Neural cell (in vitro differentiated cells): ENCODE data around the gene PRR18. TPM values are rescaled to one million over a fixed set of nuclear protein-coding genes. Genes with fewer than 3 reads are reported as not detected.

Source experiments
- H2AFZ ChIP-seq: fragments of 200-600, 300-800 bp; sonication (generic), shearing (Covaris generic); 2 replicates; pipeline ENCODE4 v1.6.0; 2014; ENCODE audit warnings: low read depth, mild to moderate bottlenecking, antibody characterized with exemption, low read length, moderate library complexity
- H3F3A ChIP-seq: fragments of 200-600 bp; shearing (Covaris generic); 2 replicates; pipeline ENCODE4 v1.6.1; 2016; ENCODE audit warnings: mild to moderate bottlenecking, moderate library complexity, mixed read lengths, antibody characterized with exemption, low read length; ENCODE audit not compliant: insufficient read depth, poor library complexity, severe bottlenecking
- H3K27ac ChIP-seq: fragments of 200-600, 300-800 bp; sonication (generic), shearing (Covaris generic); 2 replicates; pipeline ENCODE4 v1.5.1; 2014; ENCODE audit warnings: mild to moderate bottlenecking, low read length, moderate library complexity
- H3K27me3 ChIP-seq: fragments of 300-800, 200-600 bp; sonication (generic), shearing (Covaris generic); 2 replicates; pipeline ENCODE4 v1.6.0; 2014; ENCODE audit warnings: mild to moderate bottlenecking, low read depth, low read length, moderate library complexity; ENCODE audit not compliant: insufficient read depth
- H3K36me3 ChIP-seq: fragments of 300-800, 200-600 bp; sonication (generic), shearing (Covaris generic); 2 replicates; pipeline ENCODE4 v1.5.1; 2014; ENCODE audit warnings: mild to moderate bottlenecking, antibody characterized with exemption, low read length, moderate library complexity; ENCODE audit not compliant: insufficient read depth
- H3K4me2 ChIP-seq: fragments of 300-800, 200-600 bp; sonication (generic), shearing (Covaris generic); 2 replicates; pipeline ENCODE4 v1.6.0; 2014; ENCODE audit warnings: mild to moderate bottlenecking, low read length
- H3K4me3 ChIP-seq: fragments of 300-800, 200-600 bp; sonication (generic), shearing (Covaris generic); 2 replicates; pipeline ENCODE4 v1.5.1; 2014; ENCODE audit warnings: mild to moderate bottlenecking, low read length, moderate library complexity
- H3K79me2 ChIP-seq: fragments of 200-600 bp; shearing (Covaris generic); replicated peaks from 2 replicates; pipeline ENCODE4 v1.6.0; 2014; ENCODE audit warnings: mild to moderate bottlenecking, low read length, moderate library complexity; ENCODE audit not compliant: insufficient read depth
- H3K9ac ChIP-seq: fragments of 300-800, 200-600 bp; sonication (generic), shearing (Covaris generic); 2 replicates; pipeline ENCODE4 v1.6.1; 2016; ENCODE audit warnings: mild to moderate bottlenecking, low read length, mixed read lengths
- H3K9me2 ChIP-seq: fragments of 200-600 bp; shearing (Covaris generic); 2 replicates; pipeline ENCODE4 v1.6.1; 2016; ENCODE audit warnings: mild to moderate bottlenecking, low read length, mixed read lengths; ENCODE audit not compliant: insufficient read depth
- H3K9me3 ChIP-seq: fragments of 200-600, 300-800 bp; sonication (generic), shearing (Covaris generic); 2 replicates; pipeline ENCODE4 v1.6.1; 2016; ENCODE audit warnings: mild to moderate bottlenecking, mixed run types, low read length, moderate library complexity, mixed read lengths
- H4K20me1 ChIP-seq: fragments of 200-600 bp; shearing (Covaris generic); 2 replicates; pipeline ENCODE4 v1.6.1; 2016; ENCODE audit warnings: mild to moderate bottlenecking, mixed run types; ENCODE audit not compliant: insufficient read depth
- EP300 ChIP-seq: fragments of 450-650 bp; conservative IDR thresholded peaks from 2 replicates; pipeline ENCODE4 v1.6.1; 2014; ENCODE audit warnings: antibody characterized with exemption, mild to moderate bottlenecking, moderate library complexity; ENCODE audit not compliant: poor library complexity, severe bottlenecking
- EZH2 ChIP-seq: fragments of 200-600, 300-800 bp; shearing (Covaris generic), sonication (generic); IDR thresholded peaks from 2 replicates; pipeline ENCODE4 v1.6.1; 2014; ENCODE audit warnings: antibody characterized with exemption, low read length, borderline replicate concordance, mild to moderate bottlenecking; ENCODE audit not compliant: insufficient read depth, poor library complexity, severe bottlenecking
- MXI1 ChIP-seq: fragments of 450-650 bp; conservative IDR thresholded peaks from 2 replicates; pipeline ENCODE4 v1.6.1; 2014; ENCODE audit warnings: antibody characterized with exemption, mild to moderate bottlenecking; ENCODE audit not compliant: poor library complexity, severe bottlenecking
- POLR2AphosphoS5 ChIP-seq: IDR thresholded peaks from 2 replicates; pipeline ENCODE4 v1.6.1; 2012
- RAD21 ChIP-seq: fragments of 450-650 bp; conservative IDR thresholded peaks from 2 replicates; pipeline ENCODE4 v1.6.1; 2014; ENCODE audit warnings: antibody characterized with exemption, mild to moderate bottlenecking, moderate library complexity
- REST ChIP-seq: IDR thresholded peaks from 2 replicates; pipeline ENCODE4 v1.6.1; 2012; ENCODE audit warnings: borderline replicate concordance
- SMC3 ChIP-seq: fragments of 450-650 bp; conservative IDR thresholded peaks from 2 replicates; pipeline ENCODE4 v1.6.1; 2014; ENCODE audit warnings: antibody characterized with exemption, mild to moderate bottlenecking, moderate library complexity; ENCODE audit not compliant: poor library complexity
- TAF1 ChIP-seq: IDR thresholded peaks from 2 replicates; pipeline ENCODE4 v1.6.1; 2012; ENCODE audit warnings: low read depth
- polyA plus RNA-seq: library from polyadenylated mRNA; depleted of rRNA; stranded (reverse); fragments of >200 nt; gene quantifications from 2 replicates; pipeline ENCODE4 v1.2.3, GENCODE V29; 2014
- TF ChIP-seq, protein P1 (sequence below): fragments of 450-650 bp; IDR thresholded peaks from 2 replicates; pipeline ENCODE4 v1.5.1; 2014; ENCODE audit warnings: antibody characterized with exemption, mild to moderate bottlenecking, moderate library complexity; ENCODE audit not compliant: poor library complexity, severe bottlenecking

The PRR18 gene
- polyA plus RNA-seq, 1 donor from 2014 or later = not detected

GRCh38 chr6:166301611-166302529 lies 6.3 kb downstream of the PRR18 start:
- Histone ChIP-seq H3K9me2 (no peaks in the 10 kb centered on the region), H3K4me2 (no peak overlapping the region), H3K9ac (no peak overlapping the region), H3K27me3 (peaks cover 13% of the 10 kb centered on the region), H3K4me3 (no peak overlapping the region), H3K27ac (no peak overlapping the region), H3F3A (no peaks in the 10 kb centered on the region), H3K9me3 (no peaks in the 10 kb centered on the region), H3K79me2 (no peaks in the 10 kb centered on the region), H4K20me1 (no peaks in the 10 kb centered on the region), H3K36me3 (no peaks in the 10 kb centered on the region), H2AFZ (no peak overlapping the region)
- TF ChIP-seq EZH2 (no peak), POLR2AphosphoS5 (no peak), REST (no peak)
- TF ChIP-seq, protein P1, sequence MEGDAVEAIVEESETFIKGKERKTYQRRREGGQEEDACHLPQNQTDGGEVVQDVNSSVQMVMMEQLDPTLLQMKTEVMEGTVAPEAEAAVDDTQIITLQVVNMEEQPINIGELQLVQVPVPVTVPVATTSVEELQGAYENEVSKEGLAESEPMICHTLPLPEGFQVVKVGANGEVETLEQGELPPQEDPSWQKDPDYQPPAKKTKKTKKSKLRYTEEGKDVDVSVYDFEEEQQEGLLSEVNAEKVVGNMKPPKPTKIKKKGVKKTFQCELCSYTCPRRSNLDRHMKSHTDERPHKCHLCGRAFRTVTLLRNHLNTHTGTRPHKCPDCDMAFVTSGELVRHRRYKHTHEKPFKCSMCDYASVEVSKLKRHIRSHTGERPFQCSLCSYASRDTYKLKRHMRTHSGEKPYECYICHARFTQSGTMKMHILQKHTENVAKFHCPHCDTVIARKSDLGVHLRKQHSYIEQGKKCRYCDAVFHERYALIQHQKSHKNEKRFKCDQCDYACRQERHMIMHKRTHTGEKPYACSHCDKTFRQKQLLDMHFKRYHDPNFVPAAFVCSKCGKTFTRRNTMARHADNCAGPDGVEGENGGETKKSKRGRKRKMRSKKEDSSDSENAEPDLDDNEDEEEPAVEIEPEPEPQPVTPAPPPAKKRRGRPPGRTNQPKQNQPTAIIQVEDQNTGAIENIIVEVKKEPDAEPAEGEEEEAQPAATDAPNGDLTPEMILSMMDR = no peak

GRCh38 chr6:166300357-166300987 lies 7.7 kb downstream of the PRR18 start:
- H2AFZ ChIP-seq = no peak overlapping the region
- H3K27me3 ChIP-seq = no peaks in the 10 kb centered on the region
- H3F3A ChIP-seq = no peaks in the 10 kb centered on the region
- no peaks in the 10 kb centered on the region for H4K20me1 ChIP-seq
- TF ChIP-seq POLR2AphosphoS5 = no peak
- no peak for TF ChIP-seq EP300
- no peak for TF ChIP-seq MXI1
- TF ChIP-seq TAF1 = no peak
- no peak for TF ChIP-seq EZH2
- TF ChIP-seq REST = no peak
- no peak for TF ChIP-seq SMC3
- no peak for TF ChIP-seq RAD21
- TF ChIP-seq, protein P1 = no peak
- H3K4me3 ChIP-seq = no peak overlapping the region
- no peaks in the 10 kb centered on the region for H3K9me3 ChIP-seq
- no peaks in the 10 kb centered on the region for H3K36me3 ChIP-seq
- no peaks in the 10 kb centered on the region for H3K9me2 ChIP-seq
- no peaks in the 10 kb centered on the region for H3K79me2 ChIP-seq
- H3K4me2 ChIP-seq = no peak overlapping the region
- no peak overlapping the region for H3K27ac ChIP-seq
- H3K9ac ChIP-seq = no peak overlapping the region
